H9 (cell line): ENCODE results near the gene YEATS4. TPM values are rescaled to one million over a fixed set of nuclear protein-coding genes. Genes with fewer than 3 reads are reported as not detected.

ENCODE experiments used
- DNase-seq: peaks from one replicate; pipeline ENCODE4 v3.0.0-alpha.2; 2017
- H2AFZ ChIP-seq: one replicate; pipeline ENCODE4 v1.6.1; 2013; ENCODE audit warnings: mild to moderate bottlenecking, low read length, control low read depth, moderate library complexity
- H2AK5ac ChIP-seq: 2 replicates; pipeline ENCODE4 v1.6.1; 2013; ENCODE audit warnings: low read length, control low read depth, mixed read lengths; ENCODE audit not compliant: insufficient read length
- H2BK120ac ChIP-seq: one replicate; pipeline ENCODE4 v1.6.1; 2013; ENCODE audit warnings: low read depth, mild to moderate bottlenecking, low read length, control low read depth, inconsistent platforms; ENCODE audit not compliant: poor library complexity, severe bottlenecking
- H2BK12ac ChIP-seq: 2 replicates; pipeline ENCODE4 v1.6.1; 2013; ENCODE audit warnings: low read length, control low read depth, mixed read lengths, low read depth; ENCODE audit not compliant: insufficient read length
- H2BK15ac ChIP-seq: 2 replicates; pipeline ENCODE4 v1.6.1; 2013; ENCODE audit warnings: low read depth, low read length, control low read depth
- H2BK20ac ChIP-seq: one replicate; pipeline ENCODE4 v1.6.1; 2013; ENCODE audit warnings: low read depth, mild to moderate bottlenecking, low read length, control low read depth, inconsistent platforms; ENCODE audit not compliant: poor library complexity, severe bottlenecking
- H2BK5ac ChIP-seq: 2 replicates; pipeline ENCODE4 v1.6.1; 2013; ENCODE audit warnings: low read length, control low read depth, mixed read lengths; ENCODE audit not compliant: insufficient read length
- H3K14ac ChIP-seq: 2 replicates; pipeline ENCODE4 v1.6.1; 2013; ENCODE audit warnings: low read length, control low read depth; ENCODE audit not compliant: insufficient read depth
- H3K18ac ChIP-seq: 2 replicates; pipeline ENCODE4 v1.6.1; 2013; ENCODE audit warnings: low read depth, mild to moderate bottlenecking, mixed read lengths, low read length, control low read depth; ENCODE audit not compliant: insufficient read length
- H3K23ac ChIP-seq: 2 replicates; pipeline ENCODE4 v1.6.1; 2013; ENCODE audit warnings: low read length, control low read depth, mixed read lengths, low read depth; ENCODE audit not compliant: insufficient read length
- H3K23me2 ChIP-seq: 2 replicates; pipeline ENCODE4 v1.6.1; 2013; ENCODE audit warnings: low read depth, mild to moderate bottlenecking, mixed read lengths, low read length, control low read depth; ENCODE audit not compliant: insufficient read length, poor library complexity, severe bottlenecking
- H3K27ac ChIP-seq: 2 replicates; pipeline ENCODE4 v1.5.1; 2013; ENCODE audit warnings: low read length, control low read depth, mixed read lengths, low read depth; ENCODE audit not compliant: insufficient read length
- H3K27me3 ChIP-seq: 2 replicates; pipeline ENCODE4 v1.6.1; 2013; ENCODE audit warnings: low read length, control low read depth, inconsistent platforms; ENCODE audit not compliant: insufficient read depth
- H3K4ac ChIP-seq: 2 replicates; pipeline ENCODE4 v1.6.1; 2013; ENCODE audit warnings: low read depth, mild to moderate bottlenecking, control low read depth, inconsistent platforms, low read length, moderate library complexity
- H3K4me1 ChIP-seq: 2 replicates; pipeline ENCODE4 v1.6.1; 2013; ENCODE audit warnings: low read length, control low read depth, inconsistent platforms; ENCODE audit not compliant: insufficient read depth
- H3K4me2 ChIP-seq: 2 replicates; pipeline ENCODE4 v1.6.1; 2013; ENCODE audit warnings: low read length, control low read depth, mixed read lengths; ENCODE audit not compliant: insufficient read length, insufficient read depth
- H3K56ac ChIP-seq: 2 replicates; pipeline ENCODE4 v1.6.1; 2013; ENCODE audit warnings: low read depth, mild to moderate bottlenecking, mixed read lengths, low read length, control low read depth; ENCODE audit not compliant: insufficient read length
- H3K79me1 ChIP-seq: 2 replicates; pipeline ENCODE4 v1.6.1; 2013; ENCODE audit warnings: low read depth, mild to moderate bottlenecking, moderate library complexity, low read length, control low read depth, inconsistent platforms; ENCODE audit not compliant: insufficient read depth, poor library complexity, severe bottlenecking
- H3K79me2 ChIP-seq: 2 replicates; pipeline ENCODE4 v1.6.1; 2013; ENCODE audit warnings: low read length, control low read depth, inconsistent platforms; ENCODE audit not compliant: insufficient read depth
- H3K9ac ChIP-seq: 2 replicates; pipeline ENCODE4 v1.6.1; 2013; ENCODE audit warnings: low read length, control low read depth, mixed read lengths; ENCODE audit not compliant: insufficient read length; ENCODE audit errors: extremely low read depth
- H3K9me3 ChIP-seq: one replicate; pipeline ENCODE4 v1.6.1; 2013; ENCODE audit warnings: low read depth, low read length, inconsistent platforms; ENCODE audit not compliant: control insufficient read depth
- H3T11ph ChIP-seq: one replicate; pipeline ENCODE4 v1.6.1; 2013; ENCODE audit warnings: mild to moderate bottlenecking, low read length, control low read depth, inconsistent platforms
- H4K20me1 ChIP-seq: one replicate; pipeline ENCODE4 v1.6.1; 2013; ENCODE audit not compliant: control insufficient read depth, insufficient read length, insufficient read depth
- H4K5ac ChIP-seq: 2 replicates; pipeline ENCODE4 v1.6.1; 2013; ENCODE audit warnings: low read depth, mild to moderate bottlenecking, mixed read lengths, low read length, control low read depth; ENCODE audit not compliant: insufficient read length
- H4K8ac ChIP-seq: replicated peaks from 2 replicates; pipeline ENCODE4 v1.6.1; 2013; ENCODE audit warnings: low read length, control low read depth, mixed read lengths, low read depth; ENCODE audit not compliant: insufficient read length
- H4K91ac ChIP-seq: 2 replicates; pipeline ENCODE4 v1.6.1; 2013; ENCODE audit warnings: low read depth, mild to moderate bottlenecking, moderate library complexity, mixed read lengths, low read length, control low read depth; ENCODE audit not compliant: insufficient read length
- H3K27ac Mint-ChIP-seq, 3 experiments: 2 replicates in 2 of 3; 3 replicates in 1 of 3; pipeline ENCODE4 v1.8.0; 2020 to 2021; ENCODE audit warnings: mixed read lengths in 3 of 3, mild to moderate bottlenecking in 1 of 3, moderate library complexity in 1 of 3
- H3K27me3 Mint-ChIP-seq: 2 replicates; pipeline ENCODE4 v1.8.0; 2021; ENCODE audit warnings: low read depth, mild to moderate bottlenecking, moderate library complexity, mixed read lengths
- H3K36me3 Mint-ChIP-seq, 3 experiments: 2 replicates in 2 of 3; 3 replicates in 1 of 3; pipeline ENCODE4 v1.8.0; 2020 to 2021; ENCODE audit warnings: low read depth in 3 of 3, mixed read lengths in 3 of 3; ENCODE audit not compliant: insufficient read depth in 1 of 3
- H3K4me1 Mint-ChIP-seq, 2 experiments: 2 replicates each; pipeline ENCODE4 v1.8.0; 2020; ENCODE audit warnings: mixed read lengths in 2 of 2
- H3K4me3 Mint-ChIP-seq, 2 experiments: 2 replicates in 1 of 2; 3 replicates in 1 of 2; pipeline ENCODE4 v1.8.0; 2020 to 2021; ENCODE audit warnings: mild to moderate bottlenecking in 2 of 2, mixed read lengths in 2 of 2, moderate library complexity in 1 of 2
- H3K9me3 Mint-ChIP-seq, 2 experiments: 2 replicates in 1 of 2; 3 replicates in 1 of 2; pipeline ENCODE4 v1.8.0; 2020; ENCODE audit warnings: mild to moderate bottlenecking in 2 of 2, mixed read lengths in 2 of 2, moderate library complexity in 1 of 2
- CTCF ChIP-seq: fragments of 200-600 bp; sonication (generic); conservative IDR thresholded peaks from 3 replicates; pipeline ENCODE4 v1.8.0; 2021; ENCODE audit warnings: antibody characterized with exemption, mild to moderate bottlenecking
- WGBS: extraction: QIAGEN DNeasy Blood & Tissue Kit; methylation state at CpG from one replicate; pipeline ENCODE4 v1.1.7; 2013; ENCODE audit warnings: missing lambda C conversion rate, low lambda C conversion rate, mixed read lengths; ENCODE audit not compliant: insufficient read length; ENCODE audit errors: extremely low coverage; 5-methylcytosine and 5-hydroxymethylcytosine counted together
- total RNA-seq: library from RNA; stranded (reverse); gene quantifications from 2 replicates; pipeline ENCODE4 v1.2.1, GENCODE V29; 2021

YEATS4 gene
- total RNA-seq, 1 experiment from 2014 or later = 35.6 TPM

- no peak overlapping the region for H4K8ac ChIP-seq
- H3K4me1 ChIP-seq = no peaks in the 10 kb centered on the region
- H2BK15ac ChIP-seq = no peak overlapping the region
- no peak for DNase-seq
- H4K20me1 ChIP-seq = no peaks in the 10 kb centered on the region
- no peaks in the 10 kb centered on the region for H3K79me1 ChIP-seq
- H3K4ac ChIP-seq = no peak overlapping the region
- H2BK12ac ChIP-seq = no peak overlapping the region
- no peak overlapping the region for H2BK120ac ChIP-seq
- H3T11ph ChIP-seq = no peak overlapping the region
- no peaks in the 10 kb centered on the region for H3K36me3 Mint-ChIP-seq
- no peak overlapping the region for H3K4me2 ChIP-seq
- no peak overlapping the region for H3K14ac ChIP-seq
- H3K9me3 ChIP-seq = no peaks in the 10 kb centered on the region
- no peak overlapping the region for H2BK5ac ChIP-seq
- no peak overlapping the region for H3K23ac ChIP-seq
- H4K5ac ChIP-seq = no peak overlapping the region
- TF ChIP-seq CTCF = no peak
- H2AFZ ChIP-seq = no peak overlapping the region
- peaks cover 9% of the 10 kb centered on the region in 2 experiments for H3K4me1 Mint-ChIP-seq
- H3K56ac ChIP-seq = no peak overlapping the region
- WGBS = no CpG with 5 or more reads among the region's 1 CpG
- H3K9me3 Mint-ChIP-seq = no peaks in the 10 kb centered on the region
- no peak overlapping the region for H3K27ac ChIP-seq
- no peaks in the 10 kb centered on the region for H3K27me3 ChIP-seq
- no peaks in the 10 kb centered on the region for H3K79me2 ChIP-seq
- no peak overlapping the region for H3K9ac ChIP-seq
- no peak overlapping the region for H3K18ac ChIP-seq
- no peak overlapping the region for H4K91ac ChIP-seq
- H2BK20ac ChIP-seq = no peak overlapping the region
- H2AK5ac ChIP-seq = no peak overlapping the region
- H3K27me3 Mint-ChIP-seq = no peaks in the 10 kb centered on the region
- H3K23me2 ChIP-seq = no peaks in the 10 kb centered on the region
- H3K27ac Mint-ChIP-seq = no peak overlapping the region
- H3K4me3 Mint-ChIP-seq = no peak overlapping the region
Observed at GRCh38 chr12:69350777-69351176, 8.8 kb upstream of the YEATS4 start.
